Measurements from ENCODE around the gene CBARP.

CBARP gene

GRCh38 chr19:1237754-1238368, at the start of gene CBARP:
CBARP (minus strand) TSS chr19:1238005; CDS start chr19:1236100, 1,905 bp downstream.
- DNase-seq, result no peak

- no peak for DNase-seq
Measured at GRCh38 chr19:1286487-1287353, 48.9 kb upstream of the CBARP start.

- DNase-seq, result no peak
Measured at GRCh38 chr19:1285737-1286360, 48.0 kb upstream of the CBARP start, which contains the start of gene EFNA2. EFNA2 (plus strand) TSS chr19:1285873; CDS start chr19:1286169, 296 bp downstream.

DNA sequence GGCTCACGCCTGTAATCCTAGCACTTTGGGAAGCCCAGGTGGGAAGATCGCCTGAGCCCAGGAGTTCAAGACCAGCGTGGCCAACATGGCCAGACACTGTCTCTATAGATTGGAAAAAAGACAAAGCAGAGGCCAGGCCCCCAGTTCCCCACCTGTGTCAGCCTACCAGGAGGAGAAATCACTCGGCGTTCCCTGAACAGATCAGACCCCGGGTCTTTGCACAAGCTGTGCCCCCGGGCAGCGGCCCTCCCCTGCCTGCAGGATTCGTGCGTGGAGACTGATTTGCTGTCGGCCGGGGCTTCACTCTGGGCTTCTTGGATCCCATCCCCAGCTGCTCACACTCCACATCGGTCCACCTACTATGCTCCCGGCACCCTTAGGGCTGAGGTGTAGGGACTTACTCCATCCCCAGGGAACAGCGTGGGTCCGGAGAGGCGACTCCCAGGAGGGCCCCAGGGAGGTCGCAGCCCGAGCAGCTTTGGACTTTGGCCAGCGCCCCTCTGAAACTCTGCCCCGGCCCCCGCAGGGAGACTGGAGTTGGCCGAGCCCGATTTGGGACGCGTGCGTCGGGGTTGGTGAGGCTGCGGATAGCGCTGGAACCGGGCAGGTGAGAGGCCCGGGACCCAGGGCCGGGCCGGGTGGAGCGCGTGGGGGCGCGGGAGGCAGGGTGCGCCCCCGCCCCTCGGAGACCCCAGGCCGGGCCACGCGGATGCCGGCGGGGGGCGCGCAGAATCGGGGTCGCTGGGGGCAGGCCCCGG, 47.4 kb upstream of the CBARP start:
- no peak for DNase-seq

GRCh38 chr19:1284293-1284978, 46.6 kb upstream of the CBARP start:
- DNase-seq, result no peak

DNA sequence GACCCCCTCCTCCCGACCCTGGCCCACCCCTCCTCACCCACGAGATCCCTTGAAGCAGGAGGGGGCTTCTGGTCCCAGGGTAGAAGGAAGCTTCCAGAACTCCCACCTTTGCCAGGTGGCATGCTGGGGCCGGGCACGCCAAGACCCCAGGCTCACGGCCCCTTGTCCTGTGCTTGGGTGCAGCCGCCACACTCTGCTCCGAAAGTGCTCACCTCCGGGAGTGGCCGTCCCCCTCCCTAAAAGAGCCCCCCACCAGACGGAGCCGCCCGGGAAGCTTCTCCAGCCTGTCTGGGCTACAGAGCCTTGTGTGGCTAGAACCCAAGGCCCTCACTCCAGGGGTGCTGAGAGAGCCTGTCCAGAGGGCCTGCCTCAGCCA, 46.1 kb upstream of the CBARP start:
- no peak for DNase-seq

- DNase-seq, result no peak
Measured at GRCh38 chr19:1283207-1283916, 45.6 kb upstream of the CBARP start.

DNA sequence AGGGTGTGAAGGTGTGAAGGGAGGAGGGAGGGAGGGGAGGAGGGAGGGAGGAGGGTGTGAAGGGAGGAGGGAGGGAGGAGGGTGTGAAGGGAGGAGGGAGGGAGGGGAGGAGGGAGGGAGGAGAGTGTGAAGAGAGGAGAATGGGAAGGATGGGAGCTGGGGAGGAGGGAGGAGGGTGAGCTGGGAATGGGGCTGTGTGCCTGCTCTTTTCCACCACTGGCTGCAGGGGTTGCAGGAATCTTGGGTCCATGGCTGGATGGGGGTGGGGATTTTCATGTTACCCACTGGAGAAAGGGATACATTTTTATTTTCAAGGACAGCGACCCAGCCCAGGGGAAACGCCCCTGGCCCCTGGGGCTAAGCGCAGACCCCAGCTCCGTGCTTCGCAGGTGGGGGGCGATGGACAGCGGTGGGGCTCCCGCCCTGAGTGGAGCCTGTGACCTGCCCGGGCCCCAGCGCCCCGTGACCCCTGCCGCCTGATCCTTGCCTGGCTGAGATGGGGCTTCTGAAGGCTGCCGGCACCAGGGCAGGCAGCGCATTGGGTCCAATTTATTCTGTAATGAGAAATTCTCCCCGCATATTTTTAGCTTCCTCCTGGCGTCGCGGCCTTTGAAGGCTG, 44.9 kb upstream of the CBARP start:
- DNase-seq, result no peak

GRCh38 chr19:1281569-1282287, 43.9 kb upstream of the CBARP start:
- no peak for DNase-seq

- DNase-seq, result no peak
Measured at GRCh38 chr19:1280636-1281568, 43.1 kb upstream of the CBARP start.

DNA sequence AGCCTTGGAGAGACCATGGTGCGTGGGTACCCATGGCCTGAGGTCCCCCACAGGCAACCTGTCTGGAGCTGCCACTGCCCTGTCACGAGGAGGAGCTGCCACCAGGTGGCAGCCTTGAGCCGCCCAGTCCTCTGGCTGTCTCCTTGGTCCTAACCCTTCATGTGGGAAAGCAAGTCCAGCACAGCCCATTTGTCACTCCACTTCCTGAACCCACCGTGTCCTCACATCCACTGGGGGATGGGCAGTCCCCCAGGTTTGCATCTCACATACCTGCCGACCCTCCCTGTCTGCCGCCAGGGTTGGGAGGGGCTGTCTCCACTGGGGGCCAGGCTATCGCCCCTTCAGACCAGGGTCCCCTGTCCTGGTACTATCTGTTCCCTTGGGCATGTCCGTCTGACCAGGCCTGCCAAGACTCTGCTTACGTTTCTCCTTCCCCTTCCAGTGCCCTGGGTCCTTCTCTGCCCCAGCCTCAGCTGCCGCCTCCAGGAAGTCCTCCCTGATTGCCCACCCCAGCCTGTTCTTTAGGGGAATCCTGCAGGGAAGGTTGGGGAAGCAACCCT, 42.1 kb upstream of the CBARP start:
- peak; percentile 93 for DNase-seq

DNA sequence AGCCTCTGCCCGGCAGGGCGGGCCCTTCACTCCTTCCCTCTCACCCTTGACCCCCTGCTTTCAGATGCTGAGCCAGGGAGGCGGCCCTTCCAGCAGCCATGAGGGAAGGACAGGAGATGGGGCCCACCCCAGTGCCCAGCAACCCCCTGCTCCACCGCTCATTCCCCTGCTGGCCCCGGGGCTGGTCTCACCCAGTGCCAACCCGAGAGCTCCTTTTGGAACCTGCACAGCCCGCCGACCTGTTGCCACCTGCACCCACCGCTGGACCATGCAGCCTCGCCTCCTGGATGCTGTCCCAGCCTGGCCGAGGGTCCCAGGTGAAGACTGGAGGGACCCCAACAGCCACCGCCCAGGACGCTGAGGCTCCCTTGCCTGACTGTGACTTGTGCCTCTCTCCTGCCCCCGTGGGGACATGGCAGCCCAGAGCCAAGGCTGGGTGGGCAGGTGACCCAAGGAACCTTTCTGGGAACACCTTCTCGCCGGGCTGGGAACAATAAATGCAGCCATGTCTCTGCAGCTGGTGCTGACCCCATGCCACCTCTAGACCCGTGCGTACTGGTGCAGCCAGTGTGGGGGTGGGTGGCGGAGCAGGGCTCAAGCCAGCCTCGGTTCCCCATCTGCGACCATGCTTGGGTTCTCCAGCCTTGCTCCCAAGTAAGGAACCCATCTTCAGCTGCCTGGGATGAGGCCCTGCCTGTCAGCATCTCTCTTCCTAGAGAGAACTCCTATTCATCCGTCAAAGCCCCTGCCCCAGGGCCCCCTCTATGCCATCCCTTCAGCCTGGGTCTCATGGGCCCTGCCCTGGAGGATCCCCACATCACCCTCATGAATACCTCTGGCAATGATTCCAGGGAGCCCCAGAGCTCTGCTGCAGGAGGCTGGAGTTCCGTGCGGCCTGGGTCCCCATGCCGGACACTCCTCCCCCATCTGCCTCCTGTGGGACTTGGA, 41.2 kb upstream of the CBARP start:
- DNase-seq, result no peak

- DNase-seq, result no peak
Measured at GRCh38 chr19:1278074-1278473, 40.3 kb upstream of the CBARP start.

DNA sequence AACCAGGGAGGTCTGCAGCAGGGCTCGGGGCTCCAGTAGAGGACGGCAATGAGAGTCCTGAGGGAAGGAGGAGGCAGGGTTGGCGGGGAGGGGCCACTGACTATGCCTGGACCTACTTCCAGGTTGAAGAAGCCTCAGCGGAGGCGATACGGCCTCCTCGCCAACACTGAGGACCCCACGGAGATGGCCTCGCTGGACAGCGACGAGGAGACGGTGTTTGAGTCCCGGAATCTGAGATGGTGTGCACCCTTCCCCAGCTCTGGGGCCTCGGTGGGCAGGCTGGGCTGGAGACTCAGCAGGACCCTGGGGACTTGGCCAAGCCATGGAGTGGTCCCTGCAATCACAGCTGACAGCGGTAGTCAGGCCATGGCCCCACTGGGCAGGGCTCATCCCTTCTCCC, 39.3 kb upstream of the CBARP start:
- DNase-seq, result no peak

DNA sequence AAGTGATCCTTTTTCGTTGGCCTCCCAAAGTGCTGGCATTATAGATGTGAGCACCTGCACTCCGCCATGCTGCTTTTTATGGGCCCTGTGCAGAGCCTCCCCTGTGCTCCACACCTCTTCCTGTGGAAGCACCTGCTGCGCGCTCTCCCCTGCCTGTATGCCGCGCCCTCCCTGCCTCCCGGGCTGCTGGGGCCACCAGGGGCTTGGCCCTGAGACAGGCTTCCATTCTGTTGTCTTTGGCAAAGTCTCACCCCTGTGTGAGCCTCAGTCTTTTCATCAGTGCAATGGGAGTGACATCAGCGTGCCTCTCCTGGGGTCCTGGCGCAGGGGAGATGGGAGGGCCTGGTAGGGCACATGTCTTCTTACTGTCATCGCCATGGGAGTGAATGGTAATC, 38.8 kb upstream of the CBARP start:
- DNase-seq, result no peak

DNA sequence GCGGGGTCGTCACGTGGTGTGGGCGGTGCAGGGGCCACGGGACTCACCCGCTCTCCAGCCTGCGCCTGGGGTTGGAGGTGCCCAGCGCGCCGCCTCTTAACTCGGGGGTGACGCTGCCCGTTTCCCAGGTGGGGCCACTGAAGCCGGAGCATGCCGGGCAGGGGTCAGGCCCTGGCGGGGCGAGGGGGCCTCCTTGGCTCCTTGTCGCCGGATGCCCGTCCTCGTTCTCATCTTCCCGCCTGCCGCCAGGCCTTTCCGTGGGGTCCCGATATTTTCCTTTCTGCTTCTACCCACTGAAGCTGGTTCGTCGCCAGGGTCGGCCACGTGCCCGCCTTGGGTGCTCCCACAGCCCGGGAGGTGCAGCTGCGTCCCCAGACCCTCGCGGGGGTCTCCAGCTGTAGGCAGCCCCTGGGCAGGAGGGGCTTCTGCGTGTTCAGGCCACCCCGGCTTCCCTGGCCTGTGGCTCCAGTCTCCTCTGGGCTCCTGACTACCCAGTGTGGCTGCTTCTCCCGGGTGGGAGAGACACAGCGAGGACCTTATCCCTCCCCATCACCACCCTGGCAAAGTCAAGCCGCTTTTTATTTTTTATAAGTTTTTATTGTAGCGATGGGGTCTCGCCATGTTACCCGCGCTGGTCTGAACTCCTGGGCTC, 38.3 kb upstream of the CBARP start:
- DNase-seq, result no peak

DNA sequence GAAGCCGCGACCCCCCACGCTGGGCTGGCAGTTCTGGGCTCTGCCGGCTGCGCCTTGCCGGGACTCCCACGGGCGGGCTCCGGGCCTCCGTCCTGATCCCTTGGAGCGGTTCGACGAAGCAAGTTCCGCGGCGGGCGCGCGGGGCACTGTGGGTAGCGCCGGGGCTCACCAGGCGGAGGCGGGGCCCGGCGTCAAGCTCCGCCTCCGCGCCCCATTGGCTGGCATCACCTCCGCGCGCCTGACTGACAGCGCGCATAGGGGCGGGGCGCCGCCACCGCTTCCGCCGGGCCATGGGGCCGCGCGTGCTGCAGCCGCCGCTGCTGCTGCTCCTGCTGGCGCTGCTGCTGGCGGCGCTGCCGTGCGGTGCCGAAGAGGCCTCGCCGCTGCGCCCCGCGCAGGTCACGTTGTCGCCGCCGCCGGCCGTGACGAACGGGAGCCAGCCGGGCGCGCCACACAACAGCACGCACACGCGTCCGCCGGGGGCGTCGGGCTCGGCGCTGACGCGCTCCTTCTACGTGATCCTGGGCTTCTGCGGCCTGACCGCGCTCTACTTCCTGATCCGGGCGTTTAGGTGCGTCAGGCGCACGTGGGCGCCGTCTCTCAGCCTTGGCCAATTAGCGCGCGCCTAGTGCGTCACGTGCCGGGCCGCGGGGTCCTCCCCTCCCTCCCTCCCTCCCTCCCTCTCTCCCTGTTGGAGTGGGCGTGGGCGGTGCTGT, 37.6 kb upstream of the CBARP start, which contains the start of gene FAM174C:
TSS of gene FAM174C (plus strand) at position 271 of the 716 bp plus-strand sequence. CDS start at position 291, 20 bp downstream.
- peak; percentile 98 for DNase-seq

Data from islet precursor cell (in vitro differentiated cells).